Epithelial cell of proximal tubule (primary cell): ENCODE data around the gene CHD9. TPM values are rescaled to one million over a fixed set of nuclear protein-coding genes. Genes with fewer than 3 reads are reported as not detected.

Experiments used
- DNase-seq: peaks from one replicate; pipeline ENCODE4 v3.0.0-alpha.2; 2011; ENCODE audit warnings: low read depth
- H3K4me3 ChIP-seq: 2 replicates; pipeline ENCODE4 v1.5.1; 2011; ENCODE audit warnings: low read depth, mild to moderate bottlenecking, low read length
- CTCF ChIP-seq: conservative IDR thresholded peaks from 2 replicates; pipeline ENCODE4 v1.5.1; 2012; ENCODE audit warnings: low read depth, mild to moderate bottlenecking, low read length
- total RNA-seq: library from RNA; depleted of rRNA; stranded (reverse); fragments of >200 nt; gene quantifications from 2 replicates; pipeline ENCODE4 v1.2.3, GENCODE V29; 2015

CHD9 gene
- total RNA-seq, 1 donor from 2014 or later: 14.6 TPM

- no peak for DNase-seq
- no peak overlapping the region for H3K4me3 ChIP-seq
- no peak for TF ChIP-seq CTCF
These were observed 56.4 kb downstream of the CHD9 start for GRCh38 chr16:53111078-53111791.

- no peak for DNase-seq
- no peak for TF ChIP-seq CTCF
- no peak overlapping the region for H3K4me3 ChIP-seq
These were observed 57.2 kb downstream of the CHD9 start for GRCh38 chr16:53112015-53112414.

- no peak for TF ChIP-seq CTCF
- H3K4me3 ChIP-seq: no peak overlapping the region
- no peak for DNase-seq
These were observed 60.3 kb downstream of the CHD9 start for GRCh38 chr16:53115047-53115446.

GRCh38 chr16:53115773-53116172 is 61.0 kb downstream of the CHD9 start:
- no peak for DNase-seq
- TF ChIP-seq CTCF: no peak
- H3K4me3 ChIP-seq: no peak overlapping the region

GRCh38 chr16:53121043-53121620 is 66.3 kb downstream of the CHD9 start:
- DNase-seq: no peak
- no peak overlapping the region for H3K4me3 ChIP-seq
- TF ChIP-seq CTCF: no peak

GRCh38 chr16:53121661-53122060 is 66.9 kb downstream of the CHD9 start:
- TF ChIP-seq CTCF: no peak
- no peak overlapping the region for H3K4me3 ChIP-seq
- no peak for DNase-seq

- no peak overlapping the region for H3K4me3 ChIP-seq
- TF ChIP-seq CTCF: no peak
- DNase-seq: no peak
These were observed 69.0 kb downstream of the CHD9 start for GRCh38 chr16:53123747-53124146.
